H9 (cell line): ENCODE results near the gene PRICKLE1. TPM values are rescaled to one million over a fixed set of nuclear protein-coding genes. Genes with fewer than 3 reads are reported as not detected.

Source experiments
- DNase-seq: peaks from one replicate; pipeline ENCODE4 v3.0.0-alpha.2; 2017
- H2AFZ ChIP-seq: one replicate; pipeline ENCODE4 v1.6.1; 2013; ENCODE audit warnings: mild to moderate bottlenecking, low read length, control low read depth, moderate library complexity
- H2AK5ac ChIP-seq: 2 replicates; pipeline ENCODE4 v1.6.1; 2013; ENCODE audit warnings: low read length, control low read depth, mixed read lengths; ENCODE audit not compliant: insufficient read length
- H2BK120ac ChIP-seq: one replicate; pipeline ENCODE4 v1.6.1; 2013; ENCODE audit warnings: low read depth, mild to moderate bottlenecking, low read length, control low read depth, inconsistent platforms; ENCODE audit not compliant: poor library complexity, severe bottlenecking
- H2BK12ac ChIP-seq: 2 replicates; pipeline ENCODE4 v1.6.1; 2013; ENCODE audit warnings: low read length, control low read depth, mixed read lengths, low read depth; ENCODE audit not compliant: insufficient read length
- H2BK15ac ChIP-seq: 2 replicates; pipeline ENCODE4 v1.6.1; 2013; ENCODE audit warnings: low read depth, low read length, control low read depth
- H2BK20ac ChIP-seq: one replicate; pipeline ENCODE4 v1.6.1; 2013; ENCODE audit warnings: low read depth, mild to moderate bottlenecking, low read length, control low read depth, inconsistent platforms; ENCODE audit not compliant: poor library complexity, severe bottlenecking
- H2BK5ac ChIP-seq: 2 replicates; pipeline ENCODE4 v1.6.1; 2013; ENCODE audit warnings: low read length, control low read depth, mixed read lengths; ENCODE audit not compliant: insufficient read length
- H3K14ac ChIP-seq: 2 replicates; pipeline ENCODE4 v1.6.1; 2013; ENCODE audit warnings: low read length, control low read depth; ENCODE audit not compliant: insufficient read depth
- H3K18ac ChIP-seq: 2 replicates; pipeline ENCODE4 v1.6.1; 2013; ENCODE audit warnings: low read depth, mild to moderate bottlenecking, mixed read lengths, low read length, control low read depth; ENCODE audit not compliant: insufficient read length
- H3K23ac ChIP-seq: 2 replicates; pipeline ENCODE4 v1.6.1; 2013; ENCODE audit warnings: low read length, control low read depth, mixed read lengths, low read depth; ENCODE audit not compliant: insufficient read length
- H3K23me2 ChIP-seq: 2 replicates; pipeline ENCODE4 v1.6.1; 2013; ENCODE audit warnings: low read depth, mild to moderate bottlenecking, mixed read lengths, low read length, control low read depth; ENCODE audit not compliant: insufficient read length, poor library complexity, severe bottlenecking
- H3K27ac ChIP-seq: 2 replicates; pipeline ENCODE4 v1.5.1; 2013; ENCODE audit warnings: low read length, control low read depth, mixed read lengths, low read depth; ENCODE audit not compliant: insufficient read length
- H3K27me3 ChIP-seq: 2 replicates; pipeline ENCODE4 v1.6.1; 2013; ENCODE audit warnings: low read length, control low read depth, inconsistent platforms; ENCODE audit not compliant: insufficient read depth
- H3K4ac ChIP-seq: 2 replicates; pipeline ENCODE4 v1.6.1; 2013; ENCODE audit warnings: low read depth, mild to moderate bottlenecking, control low read depth, inconsistent platforms, low read length, moderate library complexity
- H3K4me1 ChIP-seq: 2 replicates; pipeline ENCODE4 v1.6.1; 2013; ENCODE audit warnings: low read length, control low read depth, inconsistent platforms; ENCODE audit not compliant: insufficient read depth
- H3K4me2 ChIP-seq: 2 replicates; pipeline ENCODE4 v1.6.1; 2013; ENCODE audit warnings: low read length, control low read depth, mixed read lengths; ENCODE audit not compliant: insufficient read length, insufficient read depth
- H3K56ac ChIP-seq: 2 replicates; pipeline ENCODE4 v1.6.1; 2013; ENCODE audit warnings: low read depth, mild to moderate bottlenecking, mixed read lengths, low read length, control low read depth; ENCODE audit not compliant: insufficient read length
- H3K79me1 ChIP-seq: 2 replicates; pipeline ENCODE4 v1.6.1; 2013; ENCODE audit warnings: low read depth, mild to moderate bottlenecking, moderate library complexity, low read length, control low read depth, inconsistent platforms; ENCODE audit not compliant: insufficient read depth, poor library complexity, severe bottlenecking
- H3K79me2 ChIP-seq: 2 replicates; pipeline ENCODE4 v1.6.1; 2013; ENCODE audit warnings: low read length, control low read depth, inconsistent platforms; ENCODE audit not compliant: insufficient read depth
- H3K9ac ChIP-seq: 2 replicates; pipeline ENCODE4 v1.6.1; 2013; ENCODE audit warnings: low read length, control low read depth, mixed read lengths; ENCODE audit not compliant: insufficient read length; ENCODE audit errors: extremely low read depth
- H3K9me3 ChIP-seq: one replicate; pipeline ENCODE4 v1.6.1; 2013; ENCODE audit warnings: low read depth, low read length, inconsistent platforms; ENCODE audit not compliant: control insufficient read depth
- H3T11ph ChIP-seq: one replicate; pipeline ENCODE4 v1.6.1; 2013; ENCODE audit warnings: mild to moderate bottlenecking, low read length, control low read depth, inconsistent platforms
- H4K20me1 ChIP-seq: one replicate; pipeline ENCODE4 v1.6.1; 2013; ENCODE audit not compliant: control insufficient read depth, insufficient read length, insufficient read depth
- H4K5ac ChIP-seq: 2 replicates; pipeline ENCODE4 v1.6.1; 2013; ENCODE audit warnings: low read depth, mild to moderate bottlenecking, mixed read lengths, low read length, control low read depth; ENCODE audit not compliant: insufficient read length
- H4K8ac ChIP-seq: replicated peaks from 2 replicates; pipeline ENCODE4 v1.6.1; 2013; ENCODE audit warnings: low read length, control low read depth, mixed read lengths, low read depth; ENCODE audit not compliant: insufficient read length
- H4K91ac ChIP-seq: 2 replicates; pipeline ENCODE4 v1.6.1; 2013; ENCODE audit warnings: low read depth, mild to moderate bottlenecking, moderate library complexity, mixed read lengths, low read length, control low read depth; ENCODE audit not compliant: insufficient read length
- H3K27ac Mint-ChIP-seq, 3 experiments: 2 replicates in 2 of 3; 3 replicates in 1 of 3; pipeline ENCODE4 v1.8.0; 2020 to 2021; ENCODE audit warnings: mixed read lengths in 3 of 3, mild to moderate bottlenecking in 1 of 3, moderate library complexity in 1 of 3
- H3K27me3 Mint-ChIP-seq: 2 replicates; pipeline ENCODE4 v1.8.0; 2021; ENCODE audit warnings: low read depth, mild to moderate bottlenecking, moderate library complexity, mixed read lengths
- H3K36me3 Mint-ChIP-seq, 3 experiments: 2 replicates in 2 of 3; 3 replicates in 1 of 3; pipeline ENCODE4 v1.8.0; 2020 to 2021; ENCODE audit warnings: low read depth in 3 of 3, mixed read lengths in 3 of 3; ENCODE audit not compliant: insufficient read depth in 1 of 3
- H3K4me1 Mint-ChIP-seq, 2 experiments: 2 replicates each; pipeline ENCODE4 v1.8.0; 2020; ENCODE audit warnings: mixed read lengths in 2 of 2
- H3K4me3 Mint-ChIP-seq, 2 experiments: 2 replicates in 1 of 2; 3 replicates in 1 of 2; pipeline ENCODE4 v1.8.0; 2020 to 2021; ENCODE audit warnings: mild to moderate bottlenecking in 2 of 2, mixed read lengths in 2 of 2, moderate library complexity in 1 of 2
- H3K9me3 Mint-ChIP-seq, 2 experiments: 2 replicates in 1 of 2; 3 replicates in 1 of 2; pipeline ENCODE4 v1.8.0; 2020; ENCODE audit warnings: mild to moderate bottlenecking in 2 of 2, mixed read lengths in 2 of 2, moderate library complexity in 1 of 2
- WGBS: extraction: QIAGEN DNeasy Blood & Tissue Kit; methylation state at CpG from one replicate; pipeline ENCODE4 v1.1.7; 2013; ENCODE audit warnings: missing lambda C conversion rate, low lambda C conversion rate, mixed read lengths; ENCODE audit not compliant: insufficient read length; ENCODE audit errors: extremely low coverage; 5-methylcytosine and 5-hydroxymethylcytosine counted together
- total RNA-seq: library from RNA; stranded (reverse); gene quantifications from 2 replicates; pipeline ENCODE4 v1.2.1, GENCODE V29; 2021
- TF ChIP-seq, protein P1 (sequence below): fragments of 200-600 bp; sonication (generic); conservative IDR thresholded peaks from 3 replicates; pipeline ENCODE4 v1.8.0; 2021; ENCODE audit warnings: antibody characterized with exemption, mild to moderate bottlenecking

PRICKLE1 gene
- total RNA-seq, 1 experiment from 2014 or later: 20.5 TPM

DNA sequence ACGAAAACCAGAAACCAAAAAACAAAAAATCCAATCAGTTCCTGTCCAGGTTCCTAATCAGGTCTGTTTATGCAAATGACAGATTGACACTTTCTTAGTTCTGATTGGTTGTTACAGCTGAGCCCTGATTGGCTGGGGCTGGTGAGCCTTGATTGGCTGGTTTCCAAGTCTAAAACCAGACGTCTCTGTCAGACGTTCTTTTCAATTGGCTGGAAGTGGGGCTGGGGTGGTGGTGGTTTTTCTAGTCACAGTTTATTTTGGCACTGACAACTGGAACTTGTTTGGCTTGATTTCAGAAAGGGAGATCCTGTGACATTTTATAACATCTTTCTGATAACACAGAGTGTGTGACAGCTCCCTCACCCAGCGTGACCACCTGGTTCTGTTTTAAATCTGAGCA lies 36.1 kb upstream of the PRICKLE1 start:
- Histone ChIP-seq H3K18ac (no peak overlapping the region), H2BK12ac (no peak overlapping the region), H3K79me2 (no peaks in the 10 kb centered on the region), H3K23me2 (no peaks in the 10 kb centered on the region), H3K56ac (no peak overlapping the region), H3T11ph (no peak overlapping the region), H3K4ac (no peak overlapping the region), H2AFZ (no peak overlapping the region), H3K4me1 (no peaks in the 10 kb centered on the region; the same call in 1 of the 2 replicates), H3K27ac (no peak overlapping the region), H3K27me3 (no peaks in the 10 kb centered on the region), H3K4me2 (no peak overlapping the region), H2AK5ac (no peak overlapping the region), H3K23ac (no peak overlapping the region), H4K5ac (no peak overlapping the region), H3K79me1 (no peaks in the 10 kb centered on the region), H2BK5ac (no peak overlapping the region), H3K14ac (no peak overlapping the region), H4K91ac (no peak overlapping the region), H2BK120ac (no peak overlapping the region), H3K9me3 (no peaks in the 10 kb centered on the region), H3K9ac (no peak overlapping the region), H4K20me1 (no peaks in the 10 kb centered on the region), H2BK15ac (no peak overlapping the region), H4K8ac (no peak overlapping the region), H2BK20ac (no peak overlapping the region)
- H3K4me3 Mint-ChIP-seq: no peak overlapping the region
- H3K27ac Mint-ChIP-seq: no peak overlapping the region
- H3K27me3 Mint-ChIP-seq: no peaks in the 10 kb centered on the region; the same call in none of the 2 replicates
- H3K4me1 Mint-ChIP-seq: peaks cover 12 to 14% of the 10 kb centered on the region in 2 experiments
- peaks cover 0 to 2% (median 0%) of the 10 kb centered on the region in 3 experiments; a peak in 1 of 7 replicates for H3K36me3 Mint-ChIP-seq
- H3K9me3 Mint-ChIP-seq: no peaks in the 10 kb centered on the region
- TF ChIP-seq, protein P1, sequence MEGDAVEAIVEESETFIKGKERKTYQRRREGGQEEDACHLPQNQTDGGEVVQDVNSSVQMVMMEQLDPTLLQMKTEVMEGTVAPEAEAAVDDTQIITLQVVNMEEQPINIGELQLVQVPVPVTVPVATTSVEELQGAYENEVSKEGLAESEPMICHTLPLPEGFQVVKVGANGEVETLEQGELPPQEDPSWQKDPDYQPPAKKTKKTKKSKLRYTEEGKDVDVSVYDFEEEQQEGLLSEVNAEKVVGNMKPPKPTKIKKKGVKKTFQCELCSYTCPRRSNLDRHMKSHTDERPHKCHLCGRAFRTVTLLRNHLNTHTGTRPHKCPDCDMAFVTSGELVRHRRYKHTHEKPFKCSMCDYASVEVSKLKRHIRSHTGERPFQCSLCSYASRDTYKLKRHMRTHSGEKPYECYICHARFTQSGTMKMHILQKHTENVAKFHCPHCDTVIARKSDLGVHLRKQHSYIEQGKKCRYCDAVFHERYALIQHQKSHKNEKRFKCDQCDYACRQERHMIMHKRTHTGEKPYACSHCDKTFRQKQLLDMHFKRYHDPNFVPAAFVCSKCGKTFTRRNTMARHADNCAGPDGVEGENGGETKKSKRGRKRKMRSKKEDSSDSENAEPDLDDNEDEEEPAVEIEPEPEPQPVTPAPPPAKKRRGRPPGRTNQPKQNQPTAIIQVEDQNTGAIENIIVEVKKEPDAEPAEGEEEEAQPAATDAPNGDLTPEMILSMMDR: no peak
- no peak for DNase-seq
- WGBS: no CpG with 5 or more reads among the region's 4 CpGs
